Measurements from ENCODE around the gene CLCN4. TPM values are rescaled to one million over a fixed set of nuclear protein-coding genes. Genes with fewer than 3 reads are reported as not detected.

CLCN4 gene
- total and polyA plus RNA-seq, 2 of the 8 experiments (the other 6 are each of a cell fraction or from before 2014, with no cell fraction given), result 3.3 to 11.2 TPM

DNA sequence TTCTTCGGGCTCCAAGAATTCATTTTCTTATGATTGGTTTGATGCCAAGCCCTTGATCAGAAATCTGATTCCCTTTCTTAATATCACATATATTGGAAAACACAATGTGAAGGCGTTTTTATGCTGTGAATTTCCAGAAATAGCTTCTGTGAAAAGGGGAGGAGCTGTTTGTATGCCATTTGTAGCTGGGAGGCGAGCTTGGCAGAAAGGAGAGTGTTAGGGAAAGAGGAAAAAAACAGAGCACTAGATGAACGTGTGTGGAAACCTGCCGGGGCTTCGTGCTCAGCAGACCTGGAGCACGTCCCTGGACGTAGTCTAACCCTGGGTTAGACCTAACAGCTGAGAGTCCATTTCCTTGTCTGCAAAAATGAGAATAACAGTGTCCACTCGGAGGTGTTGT lies 3.4 kb downstream of the CLCN4 start (continued):
- TF ChIP-seq, protein P1, sequence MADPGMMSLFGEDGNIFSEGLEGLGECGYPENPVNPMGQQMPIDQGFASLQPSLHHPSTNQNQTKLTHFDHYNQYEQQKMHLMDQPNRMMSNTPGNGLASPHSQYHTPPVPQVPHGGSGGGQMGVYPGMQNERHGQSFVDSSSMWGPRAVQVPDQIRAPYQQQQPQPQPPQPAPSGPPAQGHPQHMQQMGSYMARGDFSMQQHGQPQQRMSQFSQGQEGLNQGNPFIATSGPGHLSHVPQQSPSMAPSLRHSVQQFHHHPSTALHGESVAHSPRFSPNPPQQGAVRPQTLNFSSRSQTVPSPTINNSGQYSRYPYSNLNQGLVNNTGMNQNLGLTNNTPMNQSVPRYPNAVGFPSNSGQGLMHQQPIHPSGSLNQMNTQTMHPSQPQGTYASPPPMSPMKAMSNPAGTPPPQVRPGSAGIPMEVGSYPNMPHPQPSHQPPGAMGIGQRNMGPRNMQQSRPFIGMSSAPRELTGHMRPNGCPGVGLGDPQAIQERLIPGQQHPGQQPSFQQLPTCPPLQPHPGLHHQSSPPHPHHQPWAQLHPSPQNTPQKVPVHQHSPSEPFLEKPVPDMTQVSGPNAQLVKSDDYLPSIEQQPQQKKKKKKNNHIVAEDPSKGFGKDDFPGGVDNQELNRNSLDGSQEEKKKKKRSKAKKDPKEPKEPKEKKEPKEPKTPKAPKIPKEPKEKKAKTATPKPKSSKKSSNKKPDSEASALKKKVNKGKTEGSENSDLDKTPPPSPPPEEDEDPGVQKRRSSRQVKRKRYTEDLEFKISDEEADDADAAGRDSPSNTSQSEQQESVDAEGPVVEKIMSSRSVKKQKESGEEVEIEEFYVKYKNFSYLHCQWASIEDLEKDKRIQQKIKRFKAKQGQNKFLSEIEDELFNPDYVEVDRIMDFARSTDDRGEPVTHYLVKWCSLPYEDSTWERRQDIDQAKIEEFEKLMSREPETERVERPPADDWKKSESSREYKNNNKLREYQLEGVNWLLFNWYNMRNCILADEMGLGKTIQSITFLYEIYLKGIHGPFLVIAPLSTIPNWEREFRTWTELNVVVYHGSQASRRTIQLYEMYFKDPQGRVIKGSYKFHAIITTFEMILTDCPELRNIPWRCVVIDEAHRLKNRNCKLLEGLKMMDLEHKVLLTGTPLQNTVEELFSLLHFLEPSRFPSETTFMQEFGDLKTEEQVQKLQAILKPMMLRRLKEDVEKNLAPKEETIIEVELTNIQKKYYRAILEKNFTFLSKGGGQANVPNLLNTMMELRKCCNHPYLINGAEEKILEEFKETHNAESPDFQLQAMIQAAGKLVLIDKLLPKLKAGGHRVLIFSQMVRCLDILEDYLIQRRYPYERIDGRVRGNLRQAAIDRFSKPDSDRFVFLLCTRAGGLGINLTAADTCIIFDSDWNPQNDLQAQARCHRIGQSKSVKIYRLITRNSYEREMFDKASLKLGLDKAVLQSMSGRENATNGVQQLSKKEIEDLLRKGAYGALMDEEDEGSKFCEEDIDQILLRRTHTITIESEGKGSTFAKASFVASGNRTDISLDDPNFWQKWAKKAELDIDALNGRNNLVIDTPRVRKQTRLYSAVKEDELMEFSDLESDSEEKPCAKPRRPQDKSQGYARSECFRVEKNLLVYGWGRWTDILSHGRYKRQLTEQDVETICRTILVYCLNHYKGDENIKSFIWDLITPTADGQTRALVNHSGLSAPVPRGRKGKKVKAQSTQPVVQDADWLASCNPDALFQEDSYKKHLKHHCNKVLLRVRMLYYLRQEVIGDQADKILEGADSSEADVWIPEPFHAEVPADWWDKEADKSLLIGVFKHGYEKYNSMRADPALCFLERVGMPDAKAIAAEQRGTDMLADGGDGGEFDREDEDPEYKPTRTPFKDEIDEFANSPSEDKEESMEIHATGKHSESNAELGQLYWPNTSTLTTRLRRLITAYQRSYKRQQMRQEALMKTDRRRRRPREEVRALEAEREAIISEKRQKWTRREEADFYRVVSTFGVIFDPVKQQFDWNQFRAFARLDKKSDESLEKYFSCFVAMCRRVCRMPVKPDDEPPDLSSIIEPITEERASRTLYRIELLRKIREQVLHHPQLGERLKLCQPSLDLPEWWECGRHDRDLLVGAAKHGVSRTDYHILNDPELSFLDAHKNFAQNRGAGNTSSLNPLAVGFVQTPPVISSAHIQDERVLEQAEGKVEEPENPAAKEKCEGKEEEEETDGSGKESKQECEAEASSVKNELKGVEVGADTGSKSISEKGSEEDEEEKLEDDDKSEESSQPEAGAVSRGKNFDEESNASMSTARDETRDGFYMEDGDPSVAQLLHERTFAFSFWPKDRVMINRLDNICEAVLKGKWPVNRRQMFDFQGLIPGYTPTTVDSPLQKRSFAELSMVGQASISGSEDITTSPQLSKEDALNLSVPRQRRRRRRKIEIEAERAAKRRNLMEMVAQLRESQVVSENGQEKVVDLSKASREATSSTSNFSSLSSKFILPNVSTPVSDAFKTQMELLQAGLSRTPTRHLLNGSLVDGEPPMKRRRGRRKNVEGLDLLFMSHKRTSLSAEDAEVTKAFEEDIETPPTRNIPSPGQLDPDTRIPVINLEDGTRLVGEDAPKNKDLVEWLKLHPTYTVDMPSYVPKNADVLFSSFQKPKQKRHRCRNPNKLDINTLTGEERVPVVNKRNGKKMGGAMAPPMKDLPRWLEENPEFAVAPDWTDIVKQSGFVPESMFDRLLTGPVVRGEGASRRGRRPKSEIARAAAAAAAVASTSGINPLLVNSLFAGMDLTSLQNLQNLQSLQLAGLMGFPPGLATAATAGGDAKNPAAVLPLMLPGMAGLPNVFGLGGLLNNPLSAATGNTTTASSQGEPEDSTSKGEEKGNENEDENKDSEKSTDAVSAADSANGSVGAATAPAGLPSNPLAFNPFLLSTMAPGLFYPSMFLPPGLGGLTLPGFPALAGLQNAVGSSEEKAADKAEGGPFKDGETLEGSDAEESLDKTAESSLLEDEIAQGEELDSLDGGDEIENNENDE (IDR thresholded peaks at IDR 0.05; ENCODE audit: insufficient replicate concordance, low read length), result no peak
- TF ChIP-seq POLR2AphosphoS5 (IDR thresholded peaks at IDR 0.05; ENCODE audit: low read depth, low read length) (no peak), JUND (IDR thresholded peaks at IDR 0.05; ENCODE audit: low read length) (no peak)
